CD4-positive, alpha-beta memory T cell (primary cell): ENCODE results near the gene ZNF385D. TPM values are rescaled to one million over a fixed set of nuclear protein-coding genes. Genes with fewer than 3 reads are reported as not detected.

Experiments
- CTCF ChIA-PET: fragments of 350-600 bp; sonication (Branson Sonifier 250); formaldehyde crosslinking; loops from one replicate; lab custom pipeline; 2021; ENCODE audit warnings: inconsistent platforms; ENCODE audit not compliant: partially characterized antibody; lab: Charles Lee
- POLR2A ChIA-PET: fragments of 350-600 bp; sonication (Branson Sonifier 250); formaldehyde crosslinking; loops from one replicate; lab custom pipeline; 2021; ENCODE audit not compliant: partially characterized antibody; lab: Charles Lee
- DNase-seq, 5 donors: peaks; one replicate each; pipeline versions ENCODE4 v3.0.0 to v3.0.0-alpha.2; 2020 to 2022; ENCODE audit warnings: mixed read lengths in 1 of 5
- H3K27ac ChIP-seq: one replicate; pipeline ENCODE4 v1.7.0; 2013; ENCODE audit warnings: low read depth, low read length
- H3K27me3 ChIP-seq: 2 replicates; pipeline ENCODE4 v1.7.0; 2013; ENCODE audit warnings: mild to moderate bottlenecking, low read length, moderate library complexity; ENCODE audit not compliant: insufficient read depth
- H3K36me3 ChIP-seq: 2 replicates; pipeline ENCODE4 v1.7.0; 2013; ENCODE audit warnings: mild to moderate bottlenecking, low read length, moderate library complexity; ENCODE audit not compliant: insufficient read depth
- H3K4me1 ChIP-seq: 2 replicates; pipeline ENCODE4 v1.7.0; 2013; ENCODE audit warnings: mild to moderate bottlenecking, low read length, moderate library complexity; ENCODE audit not compliant: insufficient read depth
- H3K4me3 ChIP-seq, 2 donors: one replicate each; pipeline ENCODE4 v1.7.0; 2013; ENCODE audit warnings: low read length in 2 of 2, mild to moderate bottlenecking in 1 of 2
- H3K9me3 ChIP-seq, 2 donors: one replicate each; pipeline ENCODE4 v1.7.0; 2013; ENCODE audit warnings: low read length in 2 of 2, control low read depth in 1 of 2; ENCODE audit not compliant: control insufficient read depth in 1 of 2
- H3K27ac Mint-ChIP-seq, 7 donors: one replicate each; pipeline ENCODE4 v1.8.0; 2020 to 2021; ENCODE audit warnings: mixed read lengths in 7 of 7, mild to moderate bottlenecking in 6 of 7, inconsistent platforms in 3 of 7, moderate library complexity in 3 of 7
- H3K27me3 Mint-ChIP-seq, 2 donors: one replicate each; pipeline ENCODE4 v1.8.0; 2020 to 2021; ENCODE audit warnings: mixed read lengths in 2 of 2
- H3K36me3 Mint-ChIP-seq, 2 donors: one replicate each; pipeline ENCODE4 v1.8.0; 2020 to 2021; ENCODE audit warnings: mixed read lengths in 2 of 2, inconsistent platforms in 1 of 2, mild to moderate bottlenecking in 1 of 2
- H3K4me1 Mint-ChIP-seq, 4 donors: one replicate each; pipeline ENCODE4 v1.8.0; 2020 to 2021; ENCODE audit warnings: mixed read lengths in 4 of 4, mild to moderate bottlenecking in 1 of 4
- H3K4me3 Mint-ChIP-seq, 8 donors: one replicate each; pipeline ENCODE4 v1.8.0; 2020 to 2021; ENCODE audit warnings: mixed read lengths in 8 of 8, mild to moderate bottlenecking in 7 of 8, moderate library complexity in 6 of 8, inconsistent platforms in 3 of 8
- H3K9me3 Mint-ChIP-seq, 8 donors: one replicate each; pipeline ENCODE4 v1.8.0; 2020 to 2021; ENCODE audit warnings: mixed read lengths in 8 of 8, mild to moderate bottlenecking in 5 of 8, inconsistent platforms in 3 of 8, moderate library complexity in 1 of 8
- intact Hi-C: fragments of 100-400 bp; cut with micrococcal nuclease; formaldehyde crosslinking; loops from one replicate; pipeline ENCODE4 v1.15.1; 2023
- polyA plus RNA-seq, 2 donors: library from polyadenylated mRNA; unstranded; fragments of 300-500 nt; fragmentation: Illumina TruSeq; gene quantifications; one replicate each; pipeline ENCODE4 v1.2.3, GENCODE V29; 2021
- total RNA-seq, 2 experiments: library from RNA; stranded (reverse); gene quantifications; one replicate each; pipeline ENCODE4 v1.2.3, GENCODE V29; 2021

The ZNF385D gene
- total and polyA plus RNA-seq, 4 experiments from 2014 or later = not detected

GRCh38 chr3:21654662-21655061 lies 96.3 kb downstream of the ZNF385D start:
- intact Hi-C loops = no loop called here
- no peaks in the 10 kb centered on the region for H3K36me3 ChIP-seq
- Mint-ChIP-seq H3K27me3 (no peaks in the 10 kb centered on the region), H3K9me3 (peaks cover 0 to 7% (median under 1%) of the 10 kb centered on the region in 8 donors), H3K36me3 (no peaks in the 10 kb centered on the region), H3K4me1 (no peaks in the 10 kb centered on the region), H3K4me3 (no peak overlapping the region), H3K27ac (no peak overlapping the region)
- ChIA-PET POLR2A (no interaction called here), CTCF (no interaction called here)
- no peaks in the 10 kb centered on the region for H3K27me3 ChIP-seq
- H3K27ac ChIP-seq = no peak overlapping the region
- no peaks in the 10 kb centered on the region for H3K4me1 ChIP-seq
- DNase-seq = no peak
- H3K9me3 ChIP-seq = no peaks in the 10 kb centered on the region
- H3K4me3 ChIP-seq = no peak overlapping the region

DNA sequence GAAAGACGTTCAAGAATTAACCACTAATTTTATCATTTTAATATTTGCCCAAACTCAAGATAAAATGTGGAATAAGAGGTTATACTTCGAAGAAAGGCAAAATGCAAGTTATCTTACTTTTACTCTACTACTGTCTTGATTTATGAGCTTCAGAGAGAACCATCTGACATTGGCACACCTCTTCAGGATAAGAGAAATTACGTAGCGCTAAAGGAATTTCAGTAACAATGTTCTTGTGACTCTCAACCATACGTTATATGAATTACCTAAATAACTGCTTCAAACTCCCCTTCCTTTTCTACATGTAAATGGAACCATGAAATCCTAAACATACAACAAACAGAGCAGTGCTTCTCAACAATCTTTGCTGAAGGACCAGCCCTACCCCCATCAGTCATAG lies 96.8 kb downstream of the ZNF385D start:
- H3K27ac ChIP-seq = no peak overlapping the region
- no peaks in the 10 kb centered on the region for H3K36me3 ChIP-seq
- H3K4me3 Mint-ChIP-seq = no peak overlapping the region
- H3K4me1 Mint-ChIP-seq = no peaks in the 10 kb centered on the region
- no peak overlapping the region for H3K27ac Mint-ChIP-seq
- H3K36me3 Mint-ChIP-seq = no peaks in the 10 kb centered on the region
- no peaks in the 10 kb centered on the region for H3K27me3 ChIP-seq
- intact Hi-C loops = no loop called here
- DNase-seq = no peak
- CTCF ChIA-PET = no interaction called here
- H3K27me3 Mint-ChIP-seq = no peaks in the 10 kb centered on the region
- no peak overlapping the region for H3K4me3 ChIP-seq
- POLR2A ChIA-PET = no interaction called here
- peaks cover 0 to 7% (median under 1%) of the 10 kb centered on the region in 8 donors for H3K9me3 Mint-ChIP-seq
- no peaks in the 10 kb centered on the region for H3K9me3 ChIP-seq
- no peaks in the 10 kb centered on the region for H3K4me1 ChIP-seq

GRCh38 chr3:21649519-21649918 lies 101.5 kb downstream of the ZNF385D start:
- no peak for DNase-seq
- H3K27ac ChIP-seq = no peak overlapping the region
- Mint-ChIP-seq H3K9me3 (peaks cover 0 to 4% (median 0%) of the 10 kb centered on the region in 8 donors), H3K27me3 (no peaks in the 10 kb centered on the region), H3K36me3 (no peaks in the 10 kb centered on the region), H3K4me3 (no peak overlapping the region), H3K27ac (no peak overlapping the region), H3K4me1 (no peaks in the 10 kb centered on the region)
- H3K4me3 ChIP-seq = no peak overlapping the region
- no peaks in the 10 kb centered on the region for H3K4me1 ChIP-seq
- ChIA-PET POLR2A (no interaction called here), CTCF (no interaction called here)
- intact Hi-C loops = no loop called here
- no peaks in the 10 kb centered on the region for H3K27me3 ChIP-seq
- H3K36me3 ChIP-seq = no peaks in the 10 kb centered on the region
- H3K9me3 ChIP-seq = no peaks in the 10 kb centered on the region

DNA sequence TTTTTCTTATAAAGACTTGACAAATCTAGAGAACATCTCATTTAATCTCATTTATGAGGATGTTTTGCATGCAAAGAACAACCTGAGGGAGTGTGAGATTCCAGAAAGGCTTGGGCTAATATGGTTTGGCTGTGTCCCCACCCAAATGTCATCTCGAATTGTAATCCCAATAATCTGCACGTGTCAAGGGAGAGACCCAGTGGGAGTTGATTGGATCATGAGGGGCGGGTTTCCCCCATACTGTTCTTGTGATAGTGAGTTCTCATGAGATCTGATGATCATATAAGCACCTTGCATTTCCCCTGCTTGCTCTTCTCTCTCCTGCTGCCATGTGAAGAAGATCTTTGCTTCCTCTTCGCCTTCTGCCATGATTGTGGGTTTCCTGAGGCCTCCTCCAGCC lies 103.0 kb downstream of the ZNF385D start:
- Histone ChIP-seq H3K9me3 (no peaks in the 10 kb centered on the region), H3K27ac (no peak overlapping the region), H3K27me3 (no peaks in the 10 kb centered on the region), H3K36me3 (no peaks in the 10 kb centered on the region), H3K4me1 (no peaks in the 10 kb centered on the region), H3K4me3 (no peak overlapping the region)
- Mint-ChIP-seq H3K27ac (no peak overlapping the region), H3K36me3 (no peaks in the 10 kb centered on the region), H3K27me3 (no peaks in the 10 kb centered on the region), H3K9me3 (peaks cover 0 to 4% (median 1%) of the 10 kb centered on the region in 8 donors), H3K4me1 (no peaks in the 10 kb centered on the region), H3K4me3 (no peak overlapping the region)
- ChIA-PET CTCF (no interaction called here), POLR2A (no interaction called here)
- no peak for DNase-seq
- intact Hi-C loops = no loop called here

DNA sequence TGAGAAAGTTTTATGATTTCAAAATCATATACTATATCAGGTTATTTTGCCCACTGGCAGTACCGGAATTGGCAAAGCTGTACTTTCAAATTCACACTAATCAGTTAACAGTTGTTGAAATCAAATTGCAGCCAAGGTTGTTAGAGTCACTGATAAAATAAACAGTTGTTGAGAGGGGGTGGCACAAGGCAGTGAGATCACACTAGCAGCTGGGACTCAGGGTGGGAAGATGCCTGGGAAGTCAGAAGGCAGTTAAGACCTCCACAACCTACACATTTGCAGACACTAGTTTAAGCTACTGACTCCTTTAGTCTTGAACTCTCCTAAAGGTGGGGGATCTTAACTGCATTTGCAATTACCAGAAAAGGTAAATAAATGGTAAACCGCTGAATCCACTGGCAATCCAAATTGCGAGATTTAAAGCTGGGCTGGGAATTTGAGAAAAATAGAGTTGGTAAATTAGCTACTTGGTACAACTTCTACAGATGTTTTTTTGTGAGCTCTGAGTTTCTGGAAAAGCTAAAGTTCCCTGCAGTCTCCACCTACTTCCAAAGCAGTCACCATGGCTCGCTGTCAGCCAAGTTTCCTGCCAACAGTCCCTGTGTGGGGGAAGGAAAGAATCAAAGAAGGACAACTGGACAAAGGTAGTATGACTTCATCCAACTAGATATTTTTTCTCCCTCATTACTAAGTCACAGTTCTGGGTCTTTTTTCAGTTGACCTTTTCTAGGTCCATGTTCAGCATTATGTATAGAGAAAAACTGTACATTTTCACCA lies 105.7 kb downstream of the ZNF385D start:
- Histone ChIP-seq H3K27me3 (no peaks in the 10 kb centered on the region), H3K9me3 (no peaks in the 10 kb centered on the region), H3K27ac (no peak overlapping the region), H3K4me3 (no peak overlapping the region), H3K4me1 (no peaks in the 10 kb centered on the region), H3K36me3 (no peaks in the 10 kb centered on the region)
- H3K9me3 Mint-ChIP-seq = peaks cover 0 to 7% (median 4%) of the 10 kb centered on the region in 8 donors
- intact Hi-C loops = no loop called here
- no peaks in the 10 kb centered on the region for H3K4me1 Mint-ChIP-seq
- POLR2A ChIA-PET = no interaction called here
- no peak for DNase-seq
- H3K27ac Mint-ChIP-seq = no peak overlapping the region
- H3K27me3 Mint-ChIP-seq = no peaks in the 10 kb centered on the region
- CTCF ChIA-PET = no interaction called here
- no peaks in the 10 kb centered on the region for H3K36me3 Mint-ChIP-seq
- H3K4me3 Mint-ChIP-seq = no peak overlapping the region

- Histone ChIP-seq H3K27me3 (no peaks in the 10 kb centered on the region), H3K27ac (no peak overlapping the region), H3K4me1 (no peaks in the 10 kb centered on the region), H3K36me3 (no peaks in the 10 kb centered on the region), H3K4me3 (no peak overlapping the region), H3K9me3 (no peaks in the 10 kb centered on the region)
- DNase-seq = no peak
- Mint-ChIP-seq H3K9me3 (peaks cover 0 to 9% (median 4%) of the 10 kb centered on the region in 8 donors), H3K36me3 (no peaks in the 10 kb centered on the region), H3K27ac (no peak overlapping the region), H3K4me3 (no peak overlapping the region), H3K4me1 (no peaks in the 10 kb centered on the region), H3K27me3 (no peaks in the 10 kb centered on the region)
- intact Hi-C loops = no loop called here
- POLR2A ChIA-PET = no interaction called here
- CTCF ChIA-PET = no interaction called here
Measured at GRCh38 chr3:21644268-21644667, 106.7 kb downstream of the ZNF385D start.

DNA sequence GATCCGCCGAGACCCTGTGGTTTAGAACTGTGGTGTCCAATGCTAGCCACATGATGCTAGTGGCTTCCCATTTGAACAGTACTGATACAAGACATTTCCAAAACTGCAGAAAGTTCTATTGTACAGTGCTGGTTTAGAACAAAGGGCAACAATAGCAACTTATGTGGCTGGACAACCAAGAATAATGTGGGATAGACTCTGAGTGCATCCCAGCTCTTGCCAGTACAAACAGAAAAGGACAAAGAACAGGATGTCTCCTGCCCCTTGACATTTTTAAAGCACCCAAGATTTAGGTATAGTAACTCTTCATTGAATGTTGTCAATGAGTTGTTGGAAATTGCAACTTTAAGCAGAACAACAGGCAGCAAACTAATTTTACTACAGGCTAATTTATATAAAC lies 107.3 kb downstream of the ZNF385D start:
- no peaks in the 10 kb centered on the region for H3K36me3 ChIP-seq
- H3K27me3 ChIP-seq = no peaks in the 10 kb centered on the region
- H3K27me3 Mint-ChIP-seq = no peaks in the 10 kb centered on the region
- H3K27ac Mint-ChIP-seq = no peak overlapping the region
- H3K4me3 ChIP-seq = no peak overlapping the region
- DNase-seq = no peak
- ChIA-PET POLR2A (no interaction called here), CTCF (no interaction called here)
- no peak overlapping the region for H3K4me3 Mint-ChIP-seq
- H3K27ac ChIP-seq = no peak overlapping the region
- no peaks in the 10 kb centered on the region for H3K36me3 Mint-ChIP-seq
- intact Hi-C loops = no loop called here
- no peaks in the 10 kb centered on the region for H3K4me1 Mint-ChIP-seq
- H3K4me1 ChIP-seq = no peaks in the 10 kb centered on the region
- no peaks in the 10 kb centered on the region for H3K9me3 ChIP-seq
- peaks cover 0 to 11% (median 4%) of the 10 kb centered on the region in 8 donors for H3K9me3 Mint-ChIP-seq
